A549 (cell line): ENCODE results near the gene OMD.

Experiments
- CEBPB ChIP-seq, 2 experiments: fragments of >200 bp in 1 of 2; sonication (Bioruptor Twin) in 1 of 2; formaldehyde crosslinking in 1 of 2; IDR thresholded peaks; 2 replicates each; pipeline ENCODE4 v1.6.1; 2012 to 2016
- JUN ChIP-seq, 2 experiments: fragments of >200 bp; sonication (Bioruptor Twin); formaldehyde crosslinking; IDR thresholded peaks; 2 replicates in 1 of 2; 3 replicates in 1 of 2; pipeline ENCODE4 v1.6.1; 2016 to 2017
- POLR2A ChIP-seq: IDR thresholded peaks from 2 replicates; pipeline ENCODE4 v1.6.1; 2012; ENCODE audit warnings: mild to moderate bottlenecking, low read length
- RNF2 ChIP-seq: fragments of 200-600 bp; sonication (generic); IDR thresholded peaks from 2 replicates; pipeline ENCODE4 v1.6.1; 2016; ENCODE audit warnings: low read depth, mild to moderate bottlenecking, antibody characterized with exemption, moderate library complexity, borderline replicate concordance

DNA sequence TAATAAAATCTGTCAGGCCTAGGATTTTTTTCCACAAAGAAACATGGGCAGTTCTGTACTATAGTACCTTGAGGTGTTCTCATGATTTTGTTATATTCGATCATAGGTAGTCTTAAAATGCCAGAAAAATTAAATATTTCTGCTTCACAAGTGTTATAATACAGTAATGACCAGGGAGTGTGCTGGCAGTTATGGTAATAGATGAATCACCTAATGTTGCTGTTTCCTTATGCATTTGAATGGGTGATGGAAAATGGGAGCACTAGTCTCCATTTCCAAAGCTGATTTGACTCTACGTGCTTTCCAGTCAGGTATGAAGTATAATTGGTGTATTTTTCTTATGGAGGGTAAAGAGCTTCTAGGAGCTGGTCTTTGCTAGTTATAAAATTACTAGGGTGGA, 43.7 kb downstream of the OMD start:
- TF ChIP-seq POLR2A (no peak), RNF2 (no peak), JUN (IDR thresholded peaks at IDR 0.05) (no peak), CEBPB (IDR thresholded peaks at IDR 0.05) (no peak)
